Tibial nerve (tissue), 4 donors: ENCODE measurements around the gene NDUFAB1.

ENCODE experiments used
- EP300 ChIP-seq, 2 donors: sonication (generic); formaldehyde crosslinking; IDR thresholded peaks; one replicate each; pipeline ENCODE4 v1.6.1; 2017; ENCODE audit warnings: antibody characterized with exemption in 2 of 2, mild to moderate bottlenecking in 1 of 2
- POLR2A ChIP-seq, 2 donors: fragments of 450-650 bp; IDR thresholded peaks; one replicate each; pipeline ENCODE4 v1.6.1; 2017; ENCODE audit warnings: antibody characterized with exemption in 2 of 2, mild to moderate bottlenecking in 2 of 2, moderate library complexity in 2 of 2
- TF ChIP-seq, protein P1 (sequence below), 5 experiments: fragments of 200-600 bp in 3 of 5; fragments of 450-650 bp in 2 of 5; sonication (generic) in 3 of 5; IDR thresholded peaks; one replicate each; pipeline ENCODE4 v1.5.1; 2016 to 2019; ENCODE audit warnings: antibody characterized with exemption in 5 of 5, mild to moderate bottlenecking in 3 of 5, moderate library complexity in 2 of 5

DNA sequence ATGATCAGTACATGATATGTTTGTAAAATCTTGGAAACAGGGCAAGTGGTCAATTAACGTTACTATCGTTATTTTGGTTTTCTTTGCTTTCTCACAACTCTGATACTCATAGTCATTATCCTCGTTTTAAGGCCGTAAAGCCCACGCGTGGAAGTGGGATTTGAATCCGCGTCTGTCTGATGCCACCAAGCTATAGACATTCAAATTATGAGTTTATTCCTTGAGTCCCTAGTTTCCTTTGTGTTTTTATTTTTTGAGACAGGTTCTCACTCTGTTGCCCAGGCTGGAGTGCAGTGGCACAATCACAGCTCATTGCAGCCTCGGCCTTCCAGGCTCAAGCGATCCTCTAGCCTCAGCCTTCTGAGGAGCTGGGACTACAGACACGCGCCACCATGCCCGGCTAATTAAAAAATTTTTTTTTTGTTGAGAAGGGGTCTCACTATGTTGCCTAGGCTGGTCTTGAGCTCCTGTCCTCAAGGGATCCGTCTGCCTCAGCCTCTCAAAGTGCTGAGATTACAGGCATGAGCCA lies 46.2 kb upstream of the NDUFAB1 start:
- TF ChIP-seq EP300 (IDR thresholded peaks at IDR 0.05) (no peak), POLR2A (IDR thresholded peaks at IDR 0.05) (no peak)
- TF ChIP-seq, protein P1, sequence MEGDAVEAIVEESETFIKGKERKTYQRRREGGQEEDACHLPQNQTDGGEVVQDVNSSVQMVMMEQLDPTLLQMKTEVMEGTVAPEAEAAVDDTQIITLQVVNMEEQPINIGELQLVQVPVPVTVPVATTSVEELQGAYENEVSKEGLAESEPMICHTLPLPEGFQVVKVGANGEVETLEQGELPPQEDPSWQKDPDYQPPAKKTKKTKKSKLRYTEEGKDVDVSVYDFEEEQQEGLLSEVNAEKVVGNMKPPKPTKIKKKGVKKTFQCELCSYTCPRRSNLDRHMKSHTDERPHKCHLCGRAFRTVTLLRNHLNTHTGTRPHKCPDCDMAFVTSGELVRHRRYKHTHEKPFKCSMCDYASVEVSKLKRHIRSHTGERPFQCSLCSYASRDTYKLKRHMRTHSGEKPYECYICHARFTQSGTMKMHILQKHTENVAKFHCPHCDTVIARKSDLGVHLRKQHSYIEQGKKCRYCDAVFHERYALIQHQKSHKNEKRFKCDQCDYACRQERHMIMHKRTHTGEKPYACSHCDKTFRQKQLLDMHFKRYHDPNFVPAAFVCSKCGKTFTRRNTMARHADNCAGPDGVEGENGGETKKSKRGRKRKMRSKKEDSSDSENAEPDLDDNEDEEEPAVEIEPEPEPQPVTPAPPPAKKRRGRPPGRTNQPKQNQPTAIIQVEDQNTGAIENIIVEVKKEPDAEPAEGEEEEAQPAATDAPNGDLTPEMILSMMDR (IDR thresholded peaks at IDR 0.05), result no peak
